HCT116 (cell line): ENCODE data around the gene RALGAPA1. TPM values are rescaled to one million over a fixed set of nuclear protein-coding genes. Genes with fewer than 3 reads are reported as not detected.

Source experiments
- ATAC-seq: fragments of 200-7000 bp; cut with Tn5 transposase; 2 replicates; pipeline ENCODE4 v1.9.1; 2020; ENCODE audit warnings: mild to moderate bottlenecking, moderate library complexity
- BruUV-seq: library from RNA; stranded (reverse); fragments of 400-500 nt; replicated peaks from 2 replicates; lab custom pipeline; 2021; lab: Mats Ljungman, UMichigan
- CTCF ChIA-PET: fragments of 300-600 bp; sonication (Branson Sonifier 250); formaldehyde crosslinking; loops from one replicate; lab custom pipeline; 2021; ENCODE audit warnings: antibody characterized with exemption; lab: Charles Lee
- POLR2A ChIA-PET: fragments of 300-600, 350-600 bp; sonication (Branson Sonifier 250); formaldehyde crosslinking; loops from one replicate; lab custom pipeline; 2021; ENCODE audit warnings: antibody characterized with exemption; lab: Charles Lee
- RAD21 ChIA-PET, 2 experiments: fragments of 300-600 bp; sonication (Branson Sonifier 250); formaldehyde crosslinking; loops; one replicate each; lab custom pipeline; 2023; ENCODE audit warnings: low total read pairs in 2 of 2; ENCODE audit not compliant: uncharacterized antibody in 2 of 2, unreplicated experiment in 2 of 2, low non-redundant PET in 1 of 2; lab: Charles Lee
- DNase-seq: peaks from one replicate; pipeline ENCODE4 v3.0.0-alpha.2; 2010; ENCODE audit warnings: low read depth, low spot score
- H2AFZ ChIP-seq: fragments of 200-600 bp; shearing (Covaris generic), sonication (generic); 2 replicates; pipeline ENCODE4 v1.6.1; 2017; ENCODE audit warnings: low read depth, mixed run types, mixed read lengths, antibody characterized with exemption, low read length; ENCODE audit not compliant: poor library complexity, severe bottlenecking
- H3K27ac ChIP-seq: 2 replicates; pipeline ENCODE4 v1.5.1; 2012; ENCODE audit warnings: low read depth, low read length
- H3K27me3 ChIP-seq: fragments of 200-600 bp; sonication (generic); 2 replicates; pipeline ENCODE4 v1.6.1; 2016; ENCODE audit warnings: mixed run types, low read length, mixed read lengths; ENCODE audit not compliant: insufficient read depth
- H3K36me3 ChIP-seq, 2 experiments: fragments of 200-500 bp in 1 of 2; fragments of 200-600 bp in 1 of 2; sonication (Bioruptor generic) in 1 of 2; sonication (generic) in 1 of 2; 2 replicates each; pipeline versions ENCODE4 v1.5.1 to v1.6.1; 2014 to 2016; ENCODE audit warnings: low read length in 2 of 2, inconsistent platforms in 1 of 2, mixed read lengths in 1 of 2, mixed run types in 1 of 2; ENCODE audit not compliant: insufficient read depth in 2 of 2, control insufficient read depth in 1 of 2
- H3K4me1 ChIP-seq, 2 experiments: fragments of 200-600 bp in 1 of 2; sonication (generic) in 1 of 2; 2 replicates each; pipeline versions ENCODE4 v1.5.1 to v1.6.1; 2012 to 2017; ENCODE audit warnings: low read length in 2 of 2, inconsistent platforms in 1 of 2, mild to moderate bottlenecking in 1 of 2, mixed read lengths in 1 of 2, mixed run types in 1 of 2, moderate library complexity in 1 of 2; ENCODE audit not compliant: insufficient read depth in 2 of 2, control insufficient read depth in 1 of 2
- H3K4me2 ChIP-seq: fragments of 200-600 bp; sonication (generic); 2 replicates; pipeline ENCODE4 v1.6.1; 2017; ENCODE audit warnings: mixed run types, low read length, mixed read lengths
- H3K4me3 ChIP-seq, 2 experiments: fragments of 200-600 bp in 1 of 2; sonication (generic) in 1 of 2; replicated peaks in 1 of 2; 2 replicates each; pipeline ENCODE4 v1.5.1; 2011 to 2016; ENCODE audit warnings: low read length in 2 of 2, control low read depth in 1 of 2, low read depth in 1 of 2, mild to moderate bottlenecking in 1 of 2, mixed read lengths in 1 of 2, mixed run types in 1 of 2
- H3K79me2 ChIP-seq: fragments of 200-600 bp; sonication (generic); 2 replicates; pipeline ENCODE4 v1.6.1; 2017; ENCODE audit warnings: mild to moderate bottlenecking, mixed run types, low read length, moderate library complexity, mixed read lengths; ENCODE audit not compliant: insufficient read depth
- H3K9ac ChIP-seq: fragments of 200-600 bp; sonication (generic); 2 replicates; pipeline ENCODE4 v1.6.1; 2016; ENCODE audit warnings: low read length, mixed read lengths
- H3K9me2 ChIP-seq: fragments of 200-600 bp; sonication (generic), shearing (Covaris generic); 2 replicates; pipeline ENCODE4 v1.6.1; 2017; ENCODE audit warnings: mixed run types, mild to moderate bottlenecking, moderate library complexity; ENCODE audit not compliant: insufficient read depth
- H3K9me3 ChIP-seq, 2 experiments: fragments of 200-500 bp in 1 of 2; fragments of 200-600 bp in 1 of 2; sonication (Bioruptor generic) in 1 of 2; sonication (generic) in 1 of 2; 2 replicates each; pipeline ENCODE4 v1.6.1; 2014 to 2017; ENCODE audit warnings: low read length in 2 of 2, mixed read lengths in 2 of 2, inconsistent platforms in 1 of 2, low read depth in 1 of 2, mild to moderate bottlenecking in 1 of 2, mixed run types in 1 of 2, moderate library complexity in 1 of 2; ENCODE audit not compliant: control insufficient read depth in 1 of 2, insufficient read depth in 1 of 2
- H4K20me1 ChIP-seq: fragments of 200-600 bp; sonication (generic), shearing (Covaris generic); 2 replicates; pipeline ENCODE4 v1.6.1; 2017; ENCODE audit warnings: mixed run types, mild to moderate bottlenecking, moderate library complexity; ENCODE audit not compliant: insufficient read depth
- ATF3 ChIP-seq: IDR thresholded peaks from 2 replicates; pipeline ENCODE4 v1.6.1; 2012
- CTCF ChIP-seq, 3 experiments: fragments of 200-600 bp in 1 of 3; sonication (generic) in 1 of 3; IDR thresholded peaks in 2 of 3; conservative IDR thresholded peaks in 1 of 3; 2 replicates each; pipeline ENCODE4 v1.5.1; 2012 to 2017; ENCODE audit warnings: low read depth in 2 of 3, low read length in 2 of 3, antibody characterized with exemption in 1 of 3, borderline replicate concordance in 1 of 3, control low read depth in 1 of 3, mild to moderate bottlenecking in 1 of 3, mixed read lengths in 1 of 3, mixed run types in 1 of 3, moderate library complexity in 1 of 3; ENCODE audit not compliant: insufficient read depth in 1 of 3
- RAD21 ChIP-seq: IDR thresholded peaks from 2 replicates; pipeline ENCODE4 v1.6.1; 2012; ENCODE audit warnings: low read depth, mild to moderate bottlenecking
- REST ChIP-seq: IDR thresholded peaks from 2 replicates; pipeline ENCODE4 v1.6.1; 2012; ENCODE audit warnings: low read depth
- SIN3A ChIP-seq: IDR thresholded peaks from 2 replicates; pipeline ENCODE4 v1.6.1; 2012; ENCODE audit warnings: low read depth
- TCF7L2 ChIP-seq: IDR thresholded peaks from 2 replicates; pipeline ENCODE4 v1.7.0; 2011; ENCODE audit warnings: borderline replicate concordance, inconsistent platforms; ENCODE audit not compliant: insufficient read depth, insufficient read length; ENCODE audit errors: extremely low read depth
- YY1 ChIP-seq: IDR thresholded peaks from 2 replicates; pipeline ENCODE4 v1.6.1; 2011; ENCODE audit warnings: low read length, low read depth, moderate library complexity, mild to moderate bottlenecking; ENCODE audit not compliant: insufficient replicate concordance; ENCODE audit errors: extremely low read depth
- ZFX ChIP-seq: fragments of 450-650 bp; IDR thresholded peaks from 2 replicates; pipeline ENCODE4 v1.6.1; 2017
- intact Hi-C: fragments of 100-400 bp; cut with micrococcal nuclease; formaldehyde crosslinking; loops from 2 replicates; pipeline ENCODE4 v1.10.0; 2022
- total RNA-seq: library from RNA; stranded (reverse); gene quantifications from one replicate; pipeline ENCODE4 v1.2.1, GENCODE V29; 2021; ENCODE audit not compliant: unreplicated experiment

The RALGAPA1 gene
- total RNA-seq, 1 experiment from 2014 or later = 29.3 TPM

- no peaks in the 10 kb centered on the region for H3K4me1 ChIP-seq
- ATAC-seq (no peak), DNase-seq (no peak)
- no peak overlapping the region for H3K4me3 ChIP-seq
- no TSS peak for BruUV-seq
- H3K9me3 ChIP-seq = no peaks in the 10 kb centered on the region
- no peak overlapping the region for H3K9ac ChIP-seq
- ChIA-PET POLR2A (no interaction called here), RAD21 (no interaction called here), CTCF (no interaction called here)
- no peaks in the 10 kb centered on the region for H4K20me1 ChIP-seq
- H3K4me2 ChIP-seq = no peak overlapping the region
- no peaks in the 10 kb centered on the region for H3K9me2 ChIP-seq
- intact Hi-C loops = no loop called here
- TF ChIP-seq RAD21 (no peak), SIN3A (no peak), YY1 (no peak), ZFX (no peak), REST (no peak), ATF3 (no peak)
- peaks cover 27% of the 10 kb centered on the region for H3K79me2 ChIP-seq
- no peaks in the 10 kb centered on the region for H3K27me3 ChIP-seq
- H3K27ac ChIP-seq = no peak overlapping the region
- H2AFZ ChIP-seq = no peak overlapping the region
- H3K36me3 ChIP-seq = no peaks in the 10 kb centered on the region
Observed at GRCh38 chr14:35789651-35790050, 19.4 kb downstream of the RALGAPA1 start.

GRCh38 chr14:35786856-35787255 is 22.2 kb downstream of the RALGAPA1 start:
- peaks cover 37% of the 10 kb centered on the region for H3K79me2 ChIP-seq
- POLR2A ChIA-PET = no interaction called here
- TF ChIP-seq SIN3A (no peak), ATF3 (no peak), REST (no peak), YY1 (no peak), CTCF (IDR thresholded peaks at IDR 0.05 in 2 of 3, conservative IDR thresholded peaks at IDR 0.05 in 1 of 3; ENCODE audit: borderline replicate concordance in 1 of 3, insufficient read depth in 1 of 3, low read depth in 2 of 3, low read length in 2 of 3) (no peak), TCF7L2 (no peak), RAD21 (no peak)

More at GRCh38 chr14:35786856-35787255, 22.2 kb downstream of the RALGAPA1 start:
- Histone ChIP-seq H3K9me2 (no peaks in the 10 kb centered on the region), H3K4me1 (no peaks in the 10 kb centered on the region), H3K27me3 (no peaks in the 10 kb centered on the region), H3K4me3 (no peak overlapping the region), H3K4me2 (no peak overlapping the region), H3K9me3 (no peaks in the 10 kb centered on the region), H2AFZ (no peak overlapping the region), H3K36me3 (no peaks in the 10 kb centered on the region), H3K9ac (no peak overlapping the region), H4K20me1 (no peaks in the 10 kb centered on the region), H3K27ac (no peak overlapping the region)
- intact Hi-C loops = no loop called here
- CTCF ChIA-PET = no interaction called here
- RAD21 ChIA-PET = no interaction called here
- no peak for DNase-seq
- ATAC-seq = no peak
- BruUV-seq = no TSS peak
